GM12864 (cell line): Measurements from ENCODE around the gene NSUN6.
A peak's percentile ranks its signal among the peaks of the same experiment; 100 is the strongest.
"Not testable (repeated sequence)": the region's sequence is repeated elsewhere in the genome, so short reads cannot be mapped to it uniquely, and the experiment has no call there.

Experiments
- DNase-seq: peaks from one replicate; pipeline ENCODE4 v3.0.0-alpha.2; 2011; ENCODE audit warnings: low read depth
- H3K4me3 ChIP-seq: 2 replicates; pipeline ENCODE4 v1.5.1; 2011; ENCODE audit warnings: mild to moderate bottlenecking, low read depth, low read length, control low read depth
- TF ChIP-seq, protein P1 (sequence below): IDR thresholded peaks from 2 replicates; pipeline ENCODE4 v1.5.1; 2011; ENCODE audit warnings: low read depth, mild to moderate bottlenecking, moderate library complexity, low read length, control low read depth, inconsistent platforms; ENCODE audit errors: missing control alignments

NSUN6 gene

DNA sequence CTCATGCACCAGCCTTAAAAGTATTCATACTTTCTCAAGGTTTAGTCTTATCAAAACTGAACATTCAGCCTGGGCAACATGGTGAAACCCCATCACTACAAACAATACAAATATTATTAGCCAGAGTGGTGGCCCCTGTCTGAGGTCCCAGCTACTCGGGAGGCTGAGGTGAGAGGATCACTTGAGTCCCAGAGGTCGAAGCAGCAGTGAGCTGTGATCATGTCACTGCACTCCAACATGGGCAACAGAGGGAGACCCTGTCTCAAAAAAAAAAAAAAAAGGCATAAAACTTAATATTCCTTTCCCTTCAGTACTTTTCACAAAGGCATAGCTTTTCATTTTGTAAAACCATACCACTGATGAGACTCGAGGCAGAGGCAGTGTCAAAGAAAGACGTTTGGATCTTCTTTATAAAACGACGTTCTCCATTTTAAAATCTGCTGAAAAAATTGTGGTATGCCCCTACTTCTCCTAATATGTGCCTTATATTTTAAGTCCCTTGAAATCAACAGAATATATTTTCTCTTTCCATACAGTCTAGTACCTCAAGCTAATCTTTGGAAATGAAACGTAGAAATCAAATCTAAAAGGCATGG, 1.9 kb downstream of the NSUN6 start:
- peak overlapping the region; percentile 84 for H3K4me3 ChIP-seq
- TF ChIP-seq, protein P1, sequence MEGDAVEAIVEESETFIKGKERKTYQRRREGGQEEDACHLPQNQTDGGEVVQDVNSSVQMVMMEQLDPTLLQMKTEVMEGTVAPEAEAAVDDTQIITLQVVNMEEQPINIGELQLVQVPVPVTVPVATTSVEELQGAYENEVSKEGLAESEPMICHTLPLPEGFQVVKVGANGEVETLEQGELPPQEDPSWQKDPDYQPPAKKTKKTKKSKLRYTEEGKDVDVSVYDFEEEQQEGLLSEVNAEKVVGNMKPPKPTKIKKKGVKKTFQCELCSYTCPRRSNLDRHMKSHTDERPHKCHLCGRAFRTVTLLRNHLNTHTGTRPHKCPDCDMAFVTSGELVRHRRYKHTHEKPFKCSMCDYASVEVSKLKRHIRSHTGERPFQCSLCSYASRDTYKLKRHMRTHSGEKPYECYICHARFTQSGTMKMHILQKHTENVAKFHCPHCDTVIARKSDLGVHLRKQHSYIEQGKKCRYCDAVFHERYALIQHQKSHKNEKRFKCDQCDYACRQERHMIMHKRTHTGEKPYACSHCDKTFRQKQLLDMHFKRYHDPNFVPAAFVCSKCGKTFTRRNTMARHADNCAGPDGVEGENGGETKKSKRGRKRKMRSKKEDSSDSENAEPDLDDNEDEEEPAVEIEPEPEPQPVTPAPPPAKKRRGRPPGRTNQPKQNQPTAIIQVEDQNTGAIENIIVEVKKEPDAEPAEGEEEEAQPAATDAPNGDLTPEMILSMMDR = no peak
- DNase-seq = no peak

DNA sequence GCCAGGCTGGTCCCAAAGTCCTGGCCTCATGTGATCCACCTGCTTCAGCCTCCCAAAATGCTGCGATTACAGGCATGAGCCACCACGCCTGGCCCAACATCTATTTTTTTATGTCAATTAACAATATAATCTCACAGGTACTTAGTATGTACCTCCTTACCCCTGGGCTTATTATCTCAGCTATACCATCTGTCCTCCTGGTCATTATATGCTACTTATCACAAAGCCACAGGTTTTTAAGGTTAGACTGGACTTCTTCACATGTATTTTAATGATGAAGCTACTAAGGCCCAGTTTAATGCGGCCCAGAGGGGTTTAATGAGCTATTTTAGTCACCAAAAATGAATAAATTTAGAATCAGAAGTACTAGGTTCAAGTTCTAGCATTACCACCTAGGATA, 3.4 kb downstream of the NSUN6 start:
- no peak for DNase-seq
- TF ChIP-seq, protein P1 = no peak
- no peak overlapping the region for H3K4me3 ChIP-seq

DNA sequence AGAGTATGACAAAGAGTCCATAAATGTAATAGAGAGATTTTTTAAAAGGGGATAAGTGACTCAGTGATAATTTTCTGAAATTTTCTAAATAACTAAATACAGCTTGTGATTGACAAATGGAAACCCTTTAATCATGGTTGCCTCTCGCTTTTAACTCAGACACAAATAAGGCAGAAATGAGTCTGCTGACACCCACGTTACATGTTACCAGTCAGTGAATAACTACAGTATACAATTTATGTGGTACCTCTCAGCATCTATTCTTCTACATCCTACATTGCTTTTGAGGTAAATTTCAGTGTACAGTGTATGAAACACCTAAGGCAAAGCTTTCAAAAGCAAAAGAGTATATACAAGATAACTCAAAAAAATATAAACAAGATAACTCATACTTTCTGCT, 4.2 kb downstream of the NSUN6 start:
- H3K4me3 ChIP-seq = no peak overlapping the region
- TF ChIP-seq, protein P1 = no peak

DNA sequence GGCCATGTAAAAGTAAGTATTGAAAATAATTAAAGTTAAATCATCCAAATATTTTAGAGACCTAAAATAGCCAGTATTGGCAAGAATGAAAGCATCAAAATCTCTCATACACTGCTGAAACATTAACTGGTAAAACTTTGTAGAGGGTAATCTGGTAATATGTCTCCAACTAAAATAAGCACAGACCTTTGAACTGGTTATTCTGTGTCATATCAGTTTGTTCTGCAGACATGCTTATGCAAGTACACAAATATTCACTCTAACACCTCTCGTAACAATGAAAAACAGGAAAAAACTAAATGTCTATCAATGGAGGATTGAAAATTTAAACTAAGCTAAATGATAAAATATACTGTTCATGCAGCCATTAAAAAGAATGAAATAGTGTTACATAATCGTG, 11.7 kb downstream of the NSUN6 start:
- not testable (repeated sequence) for H3K4me3 ChIP-seq, DNase-seq

More for the DNA sequence above, 4.2 kb downstream of the NSUN6 start:
- no peak for DNase-seq

DNA sequence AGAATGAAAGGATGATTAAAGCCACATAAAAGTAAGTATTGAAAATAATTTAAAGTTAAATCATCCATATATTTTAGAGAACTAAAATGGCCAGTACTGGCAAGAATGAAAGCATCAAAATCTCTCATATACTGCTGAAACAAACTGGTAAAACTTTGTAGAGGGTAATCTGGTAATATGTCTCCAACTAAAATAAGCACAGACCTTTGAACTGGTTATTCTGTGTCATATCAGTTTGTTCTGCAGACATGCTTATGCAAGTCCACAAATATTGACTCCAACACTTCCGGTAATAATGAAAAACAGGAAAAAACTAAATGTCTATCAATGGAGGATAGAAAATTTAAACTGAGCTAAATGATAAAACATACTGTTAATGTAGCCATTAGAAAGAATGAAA, 14.0 kb downstream of the NSUN6 start:
- not testable (repeated sequence) for H3K4me3 ChIP-seq, DNase-seq

DNA sequence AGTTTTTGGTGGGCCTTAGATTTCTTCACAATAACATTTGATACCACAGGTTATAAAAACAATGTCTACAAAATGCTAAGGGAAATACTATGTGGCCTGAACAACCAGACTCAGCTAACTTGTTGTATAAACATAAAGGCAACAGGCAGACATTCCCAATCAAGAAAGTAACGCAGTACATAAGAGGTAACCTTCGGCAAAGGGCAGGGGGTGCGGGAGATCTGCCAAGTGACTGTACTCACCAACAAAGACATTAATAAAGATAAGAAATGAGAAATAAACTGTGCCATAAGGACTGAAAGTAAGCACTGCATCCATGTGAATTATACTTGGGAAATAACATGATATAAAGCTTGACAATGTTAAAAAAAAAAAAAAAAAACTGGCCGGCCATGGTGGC, 15.4 kb downstream of the NSUN6 start:
- TF ChIP-seq, protein P1 = no peak
- no peak for DNase-seq
- no peak overlapping the region for H3K4me3 ChIP-seq

DNA sequence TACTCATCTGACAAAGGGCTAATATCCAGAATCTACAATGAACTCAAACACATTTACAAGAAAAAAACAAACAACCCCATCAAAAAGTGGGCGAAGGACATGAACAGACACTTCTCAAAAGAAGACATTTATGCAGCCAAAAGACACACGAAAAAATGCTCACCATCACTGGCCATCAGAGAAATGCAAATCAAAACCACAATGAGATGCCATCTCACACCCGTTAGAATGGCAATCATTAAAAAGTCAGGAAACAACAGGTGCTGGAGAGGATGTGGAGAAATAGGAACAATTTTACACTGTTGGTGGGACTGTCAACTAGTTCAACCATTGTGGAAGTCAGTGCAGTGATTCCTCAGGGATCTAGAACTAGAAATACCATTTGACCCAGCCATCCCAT, 18.9 kb downstream of the NSUN6 start:
- H3K4me3 ChIP-seq, DNase-seq: not testable (repeated sequence)

DNA sequence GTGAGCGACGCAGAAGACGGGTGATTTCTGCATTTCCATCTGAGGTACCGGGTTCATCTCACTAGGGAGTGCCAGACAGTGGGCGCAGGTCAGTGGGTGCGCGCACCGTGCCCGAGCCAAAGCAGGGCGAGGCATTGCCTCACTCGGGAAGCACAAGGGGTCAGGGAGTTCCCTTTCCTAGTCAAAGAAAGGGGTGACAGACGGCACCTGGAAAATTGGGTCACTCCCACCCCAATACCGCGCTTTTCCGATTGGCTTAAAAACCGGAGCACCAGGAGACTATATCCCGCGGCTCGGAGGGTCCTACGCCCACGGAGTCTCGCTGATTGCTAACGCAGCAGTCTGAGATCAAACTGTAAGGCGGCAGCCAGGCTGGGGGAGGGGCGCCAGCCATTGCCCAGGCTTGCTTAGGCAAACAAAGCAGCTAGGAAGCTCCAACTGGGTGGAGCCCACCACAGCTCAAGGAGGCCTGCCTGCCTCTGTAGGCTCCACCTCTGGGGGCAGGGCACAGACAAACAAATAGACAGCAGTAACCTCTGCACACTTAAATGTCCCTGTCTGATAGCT, 23.9 kb downstream of the NSUN6 start:
- DNase-seq = peak; percentile 51
- H3K4me3 ChIP-seq = peak overlapping the region; percentile 66

DNA sequence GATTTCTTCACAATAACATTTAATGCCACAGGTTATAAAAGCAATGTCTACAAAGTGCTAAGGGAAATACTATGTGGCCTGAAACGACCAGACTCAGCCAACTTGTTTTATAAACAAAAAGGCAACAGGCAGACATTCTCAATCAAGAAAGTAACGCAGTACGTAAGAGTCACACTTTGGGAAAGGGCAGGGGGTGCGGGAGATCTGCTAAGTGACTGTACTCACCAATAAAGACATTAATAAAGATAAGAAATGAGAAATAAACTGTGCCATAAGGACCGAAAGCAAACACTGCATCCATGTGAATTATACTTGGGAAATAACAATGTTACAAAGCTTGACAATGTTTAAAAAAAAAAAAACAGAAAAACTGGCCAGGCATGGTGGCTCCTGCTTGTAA, 25.5 kb downstream of the NSUN6 start:
- no peak overlapping the region for H3K4me3 ChIP-seq
- TF ChIP-seq, protein P1 = no peak
- DNase-seq = no peak

DNA sequence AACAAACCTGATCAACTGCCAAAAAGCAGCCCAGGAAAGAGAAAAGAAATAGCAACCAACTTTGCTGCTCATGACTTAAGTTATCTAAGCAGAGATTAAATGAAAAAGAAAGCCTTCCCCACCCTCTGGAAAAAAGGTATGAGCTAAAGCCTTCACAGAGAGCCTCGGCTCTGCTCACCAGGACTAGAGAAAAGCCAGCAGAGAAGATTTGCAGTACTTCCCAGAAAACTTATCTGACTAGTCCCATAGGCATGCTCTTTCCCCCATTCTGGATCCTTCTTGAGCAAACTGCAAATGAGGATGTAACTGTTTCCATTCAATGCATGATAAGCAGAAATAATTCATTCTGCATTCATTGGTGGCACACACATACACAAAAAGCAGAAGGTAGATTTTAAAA, 27.7 kb downstream of the NSUN6 start:
- not testable (repeated sequence) for DNase-seq, H3K4me3 ChIP-seq
